Body of pancreas (tissue), 4 donors: Measurements from ENCODE around the gene RHBG. TPM values are rescaled to one million over a fixed set of nuclear protein-coding genes. Genes with fewer than 3 reads are reported as not detected.
A peak's percentile ranks its signal among the peaks of the same experiment; 100 is the strongest.

Source experiments
- ATAC-seq: fragments of 150-250 bp; one replicate; pipeline ENCODE4 v1.9.1; 2016
- DNase-seq, 4 donors: peaks; one replicate each; pipeline ENCODE4 v3.0.0-alpha.2; 2019
- H3K27ac ChIP-seq, 4 donors: fragments of 200-600 bp; sonication (generic); 1 replicate in 3 of 4; 2 replicates in 1 of 4; pipeline versions ENCODE4 v1.5.1 to v1.6.1; 2016 to 2019; ENCODE audit warnings: mild to moderate bottlenecking in 1 of 4, mixed read lengths in 1 of 4, moderate library complexity in 1 of 4
- H3K27me3 ChIP-seq, 2 donors: fragments of 200-600 bp; sonication (generic); one replicate each; pipeline ENCODE4 v1.6.0; 2016; ENCODE audit warnings: mild to moderate bottlenecking in 1 of 2
- H3K36me3 ChIP-seq, 2 donors: fragments of 200-600 bp; sonication (generic); replicated peaks in 1 of 2; 2 replicates each; pipeline ENCODE4 v1.5.1; 2016; ENCODE audit warnings: low read depth in 2 of 2; ENCODE audit not compliant: insufficient read depth in 1 of 2
- H3K4me1 ChIP-seq: fragments of 200-600 bp; sonication (generic); one replicate; pipeline ENCODE4 v1.6.0; 2016
- H3K4me3 ChIP-seq, 2 donors: fragments of 200-600 bp; sonication (generic); 1 replicate in 1 of 2; 2 replicates in 1 of 2; pipeline ENCODE4 v1.5.1; 2016 to 2019
- H3K9me3 ChIP-seq, 3 donors: fragments of 200-600 bp; sonication (generic); 1 replicate in 2 of 3; 2 replicates in 1 of 3; pipeline ENCODE4 v1.5.1; 2016
- CTCF ChIP-seq, 7 experiments: fragments of 450-650 bp in 4 of 7; fragments of 200-600 bp in 3 of 7; sonication (generic) in 3 of 7; IDR thresholded peaks; one replicate each; pipeline ENCODE4 v1.5.1; 2016 to 2019; ENCODE audit warnings: antibody characterized with exemption in 7 of 7
- POLR2A ChIP-seq, 3 donors: fragments of 450-650 bp; IDR thresholded peaks; one replicate each; pipeline ENCODE4 v1.6.1; 2016; ENCODE audit warnings: antibody characterized with exemption in 3 of 3, mild to moderate bottlenecking in 2 of 3
- WGBS, 2 donors: methylation state at CpG; one replicate each; pipeline ENCODE4 v1.1.5; 2017; 5-methylcytosine and 5-hydroxymethylcytosine counted together
- intact Hi-C: fragments of 100-400 bp; cut with DNase I; formaldehyde crosslinking; loops from one replicate; pipeline ENCODE4 v1.15.1; 2023
- total RNA-seq, 2 donors: library from RNA; depleted of rRNA; stranded (reverse); fragments of >200 nt; gene quantifications; one replicate each; pipeline ENCODE4 v1.1.0, GENCODE V29; 2016

Gene RHBG
- total RNA-seq, 2 donors from 2014 or later: 3.3 TPM; not detected in 1

- Histone ChIP-seq H3K4me1 (peaks cover 31% of the 10 kb centered on the region), H3K36me3 (no peaks in the 10 kb centered on the region), H3K4me3 (no peak overlapping the region), H3K9me3 (no peaks in the 10 kb centered on the region), H3K27ac (no peak overlapping the region), H3K27me3 (peaks cover 0 to 40% of the 10 kb centered on the region in 2 donors)
- WGBS, 2 donors: 45 to 61% methylated on average over 3 to 5 of the region's 5 CpGs
- TF ChIP-seq CTCF (IDR thresholded peaks at IDR 0.05): no peak
- TF ChIP-seq POLR2A (IDR thresholded peaks at IDR 0.05): no peak
- intact Hi-C loops: no loop called here
- DNase-seq (no peak), ATAC-seq (no peak)
Measured at GRCh38 chr1:156419854-156420204, 50.8 kb downstream of the RHBG start.

- ATAC-seq (no peak), DNase-seq (peak in 1 of 4 donors; percentile 26)
- Histone ChIP-seq H3K27me3 (peaks cover 0 to 40% of the 10 kb centered on the region in 2 donors), H3K9me3 (no peaks in the 10 kb centered on the region), H3K36me3 (no peaks in the 10 kb centered on the region), H3K27ac (no peak overlapping the region), H3K4me3 (no peak overlapping the region), H3K4me1 (peaks cover 31% of the 10 kb centered on the region)
- TF ChIP-seq CTCF (IDR thresholded peaks at IDR 0.05) (no peak), POLR2A (IDR thresholded peaks at IDR 0.05) (no peak)
- 7 to 21% methylated on average over 59 to 69 of the region's 69 CpGs for WGBS, 2 donors
- intact Hi-C loops: no loop called here
Measured at GRCh38 chr1:156420205-156421061, 51.4 kb downstream of the RHBG start.

GRCh38 chr1:156421062-156421938 lies 52.3 kb downstream of the RHBG start:
- H3K27ac ChIP-seq: no peak overlapping the region
- peak; percentile 90 for ATAC-seq
- no peaks in the 10 kb centered on the region for H3K36me3 ChIP-seq
- intact Hi-C loops: no loop called here
- peaks cover 31% of the 10 kb centered on the region for H3K4me1 ChIP-seq
- WGBS, 2 donors: 1 to 2% methylated on average over 55 to 63 of the region's 69 CpGs
- H3K4me3 ChIP-seq: no peak overlapping the region
- peaks cover 0 to 40% of the 10 kb centered on the region in 2 donors for H3K27me3 ChIP-seq
- peak; percentile 72 to 87 (median 82) for DNase-seq
- no peaks in the 10 kb centered on the region for H3K9me3 ChIP-seq
- TF ChIP-seq CTCF (IDR thresholded peaks at IDR 0.05) (no peak), POLR2A (IDR thresholded peaks at IDR 0.05) (peak in 1 of 3 donors; percentile 13)

GRCh38 chr1:156421939-156422601 lies 53.1 kb downstream of the RHBG start:
- intact Hi-C loops: no loop called here
- ATAC-seq: no peak
- no peak for DNase-seq
- H3K36me3 ChIP-seq: no peaks in the 10 kb centered on the region
- H3K27ac ChIP-seq: peak overlapping the region in 2 of 4 donors; percentile 27 to 31
- H3K4me1 ChIP-seq: peaks cover 31% of the 10 kb centered on the region
- peaks cover 0 to 40% of the 10 kb centered on the region in 2 donors for H3K27me3 ChIP-seq
- TF ChIP-seq POLR2A (IDR thresholded peaks at IDR 0.05) (no peak), CTCF (IDR thresholded peaks at IDR 0.05) (no peak)
- no peaks in the 10 kb centered on the region for H3K9me3 ChIP-seq
- H3K4me3 ChIP-seq: no peak overlapping the region
- WGBS, 2 donors: 36 to 38% methylated on average over 11 to 12 of the region's 12 CpGs
